Ammon's horn (tissue), 1 donor: ENCODE measurements around the gene AFF2.
"Not testable (repeated sequence)": the region's sequence is repeated elsewhere in the genome, so short reads cannot be mapped to it uniquely, and the experiment has no call there.

Source experiments
- DNase-seq: peaks from one replicate; pipeline ENCODE4 v3.0.0-alpha.2; 2016; ENCODE audit warnings: low spot score

Gene AFF2

GRCh38 chrX:148643460-148643859 is 143.0 kb downstream of the AFF2 start:
- DNase-seq = no peak

DNA sequence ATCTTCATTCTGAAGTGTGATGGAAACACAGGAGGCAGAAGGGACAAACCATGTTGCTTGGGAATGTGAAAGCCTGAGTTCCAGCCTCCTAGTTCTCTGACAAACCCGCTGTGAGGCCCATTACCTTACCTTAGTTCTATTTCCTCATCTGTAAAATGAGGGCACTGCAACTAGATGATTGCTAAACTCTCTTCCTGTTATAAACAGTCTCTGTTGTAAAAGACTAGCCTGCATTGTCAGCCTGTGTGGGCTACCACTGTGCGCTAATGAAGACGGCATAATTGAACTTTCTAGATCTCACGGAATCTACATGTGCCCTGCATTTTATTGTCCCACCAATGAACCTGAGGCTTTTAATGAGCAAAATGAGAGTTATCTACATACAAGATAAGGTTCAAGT is 147.2 kb downstream of the AFF2 start:
- no peak for DNase-seq

DNA sequence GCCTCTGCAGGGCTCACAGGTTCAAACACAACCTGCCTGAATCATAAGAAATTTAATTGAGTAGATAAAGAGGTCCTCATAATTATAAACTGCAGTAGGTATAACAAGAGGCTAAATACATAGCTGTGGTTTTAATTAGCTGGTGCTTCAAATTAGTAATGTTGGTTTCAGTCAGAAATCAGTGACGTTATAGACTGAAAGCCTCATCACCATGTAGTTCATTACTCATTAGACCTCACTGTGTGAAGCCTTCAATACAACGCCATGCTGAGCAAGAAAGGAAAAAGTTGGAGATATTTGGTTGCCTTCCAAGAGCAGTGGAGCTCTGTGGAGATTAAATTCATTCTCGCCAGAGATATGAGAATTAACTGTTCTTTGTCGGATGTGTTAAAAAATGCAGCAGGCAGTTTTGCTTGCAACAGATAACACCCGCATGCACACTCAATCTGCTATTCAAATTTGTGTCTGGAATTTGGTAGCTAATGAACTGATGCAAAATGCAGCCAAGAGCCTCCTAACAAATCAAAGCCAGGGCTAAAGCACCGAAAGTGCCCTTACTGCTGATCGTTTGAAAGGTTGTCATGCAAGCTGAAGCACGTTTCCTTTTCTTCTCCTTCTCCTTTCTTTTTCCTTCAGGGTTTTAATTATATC is 148.9 kb downstream of the AFF2 start:
- DNase-seq = no peak

GRCh38 chrX:148658115-148658730 is 157.8 kb downstream of the AFF2 start:
- no peak for DNase-seq

- DNase-seq = no peak
These were observed 159.1 kb downstream of the AFF2 start for GRCh38 chrX:148659481-148659880.

- no peak for DNase-seq
These were observed 160.6 kb downstream of the AFF2 start for GRCh38 chrX:148661035-148661434.

DNA sequence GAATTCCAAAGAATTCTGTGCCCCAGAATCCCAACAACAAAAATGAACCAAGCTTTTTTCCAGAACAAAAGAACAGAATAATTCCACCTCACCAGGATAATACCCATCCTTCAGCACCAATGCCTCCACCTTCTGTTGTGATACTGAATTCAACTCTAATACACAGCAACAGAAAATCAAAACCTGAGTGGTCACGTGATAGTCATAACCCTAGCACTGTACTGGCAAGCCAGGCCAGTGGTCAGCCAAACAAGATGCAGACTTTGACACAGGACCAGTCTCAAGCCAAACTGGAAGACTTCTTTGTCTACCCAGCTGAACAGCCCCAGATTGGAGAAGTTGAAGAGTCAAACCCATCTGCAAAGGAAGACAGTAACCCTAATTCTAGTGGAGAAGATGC is 161.6 kb downstream of the AFF2 start:
- DNase-seq = no peak

GRCh38 chrX:148664171-148664570 is 163.8 kb downstream of the AFF2 start:
- no peak for DNase-seq

DNA sequence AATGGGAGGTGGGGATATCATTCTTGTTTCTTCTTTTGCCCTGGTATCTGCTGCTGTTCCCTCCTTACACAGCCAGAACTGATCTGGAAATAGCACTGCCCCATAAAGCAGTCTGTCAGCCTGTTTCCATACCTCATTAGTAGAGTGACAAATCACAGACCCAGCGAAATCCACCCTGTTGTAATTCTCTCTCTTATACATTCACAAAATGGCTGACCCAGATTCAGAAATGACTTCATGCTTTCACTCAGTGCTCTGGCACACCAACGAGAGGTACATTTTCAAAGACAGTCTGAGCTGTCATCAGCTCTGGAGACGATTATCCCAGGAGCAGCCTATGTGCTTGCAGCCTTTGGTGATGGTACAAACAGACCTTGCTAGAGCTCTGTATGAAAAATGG is 164.6 kb downstream of the AFF2 start:
- no peak for DNase-seq

GRCh38 chrX:148669175-148669574 is 168.8 kb downstream of the AFF2 start:
- not testable (repeated sequence) for DNase-seq

DNA sequence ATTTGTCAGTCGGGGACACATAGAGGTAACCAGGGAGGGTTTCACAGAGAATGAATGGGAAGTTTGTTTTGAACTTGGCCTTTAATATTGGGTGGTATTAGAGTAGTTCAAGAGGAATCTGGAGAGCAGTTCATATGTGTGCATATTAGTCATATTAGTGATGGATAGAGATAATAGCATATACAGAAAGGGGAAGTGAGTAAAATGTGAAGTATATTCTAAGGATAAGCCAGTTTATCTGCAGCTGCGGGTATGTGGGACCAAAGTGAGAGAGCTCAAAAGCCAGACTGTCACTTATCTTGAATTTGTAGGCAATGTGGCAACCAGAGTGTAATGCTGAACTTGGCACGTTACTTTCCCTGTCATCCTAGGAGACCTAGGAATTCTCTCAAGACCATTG is 169.9 kb downstream of the AFF2 start:
- no peak for DNase-seq

DNA sequence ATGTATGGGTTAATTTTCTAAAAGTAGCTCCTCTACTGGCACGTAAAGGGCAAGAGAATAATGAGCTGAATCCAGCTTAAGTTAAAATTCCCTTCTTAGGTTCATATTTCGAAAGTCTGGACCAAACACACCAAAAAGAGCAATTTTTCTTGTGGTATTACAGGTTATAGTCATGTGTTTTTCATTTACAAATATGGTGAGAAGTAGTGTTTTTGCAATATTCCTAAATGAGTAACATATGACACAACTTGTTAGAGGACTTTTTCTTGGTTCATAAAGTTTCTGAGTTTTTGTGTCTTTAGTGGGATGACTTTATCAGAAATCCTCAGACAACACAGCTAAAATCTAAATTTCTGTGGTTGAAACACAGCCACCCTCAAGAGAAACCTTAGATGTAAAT is 172.1 kb downstream of the AFF2 start:
- no peak for DNase-seq

- DNase-seq = no peak
These were observed 181.2 kb downstream of the AFF2 start for GRCh38 chrX:148681605-148682004.

DNA sequence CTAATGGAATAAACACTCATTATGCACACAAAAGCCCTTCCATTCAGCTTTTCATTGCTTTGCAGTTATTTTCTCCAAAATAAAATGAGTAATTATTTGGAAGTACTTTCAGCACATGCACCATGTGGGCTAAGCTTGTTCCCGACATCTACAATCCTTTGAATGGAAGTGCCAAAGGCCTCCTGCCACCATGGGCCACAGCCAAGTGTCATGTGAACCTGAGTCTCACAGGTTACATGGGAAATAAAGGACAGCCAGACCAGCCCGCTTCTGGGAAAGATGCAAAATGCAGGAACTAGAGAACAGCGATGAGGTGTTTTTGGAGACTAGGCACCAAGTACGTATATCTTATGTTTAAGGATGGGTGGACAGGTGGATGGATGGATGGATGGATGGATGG is 181.8 kb downstream of the AFF2 start:
- no peak for DNase-seq

GRCh38 chrX:148691456-148691855 is 191.0 kb downstream of the AFF2 start:
- DNase-seq = no peak

GRCh38 chrX:148695255-148695654 is 194.8 kb downstream of the AFF2 start:
- no peak for DNase-seq

DNA sequence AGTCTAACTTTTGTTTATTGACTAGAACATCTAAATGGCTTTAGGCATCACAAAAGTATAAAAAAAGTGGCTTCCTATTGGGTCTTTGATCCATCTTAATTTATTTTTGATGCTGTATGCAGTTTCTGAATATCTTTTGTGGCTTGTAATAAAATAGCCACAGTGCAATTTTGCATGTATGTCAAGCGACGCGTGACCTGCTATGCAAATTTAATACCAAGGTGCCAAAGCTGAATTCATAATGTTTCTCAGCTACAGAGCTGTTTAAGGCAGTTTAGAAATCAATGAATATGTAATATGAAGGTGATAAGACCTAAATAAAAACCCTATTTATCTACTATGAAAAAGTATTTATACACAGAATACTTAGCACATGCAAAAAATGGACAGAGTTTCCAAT is 197.8 kb downstream of the AFF2 start:
- no peak for DNase-seq

DNA sequence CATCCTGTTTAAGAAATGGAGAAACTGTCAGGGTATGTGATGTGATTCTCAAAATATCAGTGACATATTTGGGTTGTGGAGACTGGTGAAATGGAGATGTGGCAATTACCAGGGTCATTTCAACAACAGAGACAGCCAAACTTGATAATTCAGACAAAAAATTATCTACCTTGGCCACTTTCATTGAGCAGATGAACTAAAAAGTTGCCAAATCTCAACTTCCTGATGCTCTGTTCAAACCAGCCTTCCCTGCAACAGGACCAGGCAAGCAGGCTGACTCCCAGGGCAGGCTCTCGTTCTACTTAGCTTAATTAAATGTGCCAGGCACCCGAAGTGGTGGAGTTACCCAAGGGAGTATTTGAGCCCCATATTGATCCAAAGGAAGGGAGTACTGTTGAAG is 199.6 kb downstream of the AFF2 start:
- no peak for DNase-seq

DNA sequence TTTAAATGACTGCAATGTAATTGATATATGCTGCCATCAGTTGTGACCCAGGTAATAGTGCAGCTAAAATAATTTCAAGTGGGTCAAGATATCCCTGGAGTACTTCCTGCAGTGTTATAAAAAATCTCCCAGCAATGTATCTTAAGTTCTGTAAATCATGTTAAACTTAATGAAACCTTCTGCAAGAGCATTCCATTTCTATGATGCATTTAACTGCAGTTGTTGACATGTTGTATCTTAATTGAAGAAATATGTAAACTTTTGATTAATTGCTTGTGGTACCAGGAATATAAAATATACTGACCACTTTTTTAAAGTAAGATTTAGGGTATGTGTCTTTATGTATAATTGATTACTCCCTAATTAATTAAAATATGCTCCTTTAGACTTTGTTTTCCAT is 213.6 kb downstream of the AFF2 start:
- no peak for DNase-seq

DNA sequence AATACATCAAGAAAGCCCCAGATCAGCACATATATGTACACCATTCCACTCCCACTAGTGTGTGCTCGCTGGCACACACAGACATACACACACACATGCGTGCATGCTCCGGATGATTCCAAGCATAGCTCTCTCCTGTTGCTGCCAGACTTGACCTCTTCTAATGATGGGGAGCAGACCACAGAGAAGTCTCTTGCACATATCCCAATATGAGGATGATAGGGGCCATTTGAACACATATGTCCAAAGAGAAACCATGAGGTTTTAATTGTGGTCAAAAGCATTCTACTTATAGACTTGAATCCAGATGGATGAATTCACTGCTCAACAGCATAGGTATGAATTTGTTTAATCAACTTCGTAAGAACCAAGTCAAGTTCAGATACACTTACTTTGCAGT is 214.9 kb downstream of the AFF2 start:
- no peak for DNase-seq

DNA sequence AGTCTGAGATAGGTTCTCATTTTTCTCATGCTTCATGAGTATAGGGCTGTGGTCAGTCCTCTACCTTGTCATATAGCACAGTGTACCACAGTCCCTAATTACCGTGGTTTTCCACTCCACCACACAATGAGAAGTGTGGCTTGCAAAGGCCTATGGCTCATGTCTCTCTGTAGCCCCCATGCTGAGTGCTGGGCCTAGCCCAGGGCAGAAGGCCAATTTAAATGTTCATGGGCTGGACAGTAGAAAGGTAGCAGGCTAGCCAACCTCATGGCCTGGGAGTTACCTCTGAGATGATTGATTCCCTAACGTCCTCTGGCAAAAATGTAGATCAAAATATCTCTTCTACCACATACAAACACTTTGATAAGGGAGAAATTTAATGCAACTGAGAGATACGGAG is 222.5 kb downstream of the AFF2 start:
- no peak for DNase-seq

- DNase-seq = no peak
These were observed 223.1 kb downstream of the AFF2 start for GRCh38 chrX:148723551-148723950.

GRCh38 chrX:148728901-148729300 is 228.5 kb downstream of the AFF2 start:
- DNase-seq = no peak

GRCh38 chrX:148732743-148733142 is 232.3 kb downstream of the AFF2 start:
- DNase-seq = no peak
